GM18867 (cell line): Measurements from ENCODE around the gene EIF5AL1.
"Not testable (repeated sequence)": the region's sequence is repeated elsewhere in the genome, so short reads cannot be mapped to it uniquely, and the experiment has no call there.

ENCODE experiments used
- ATAC-seq: cut with Tn5 transposase; IDR thresholded peaks from one replicate; pipeline ENCODE4 v1.9.1; 2021; ENCODE audit warnings: mild to moderate bottlenecking, moderate library complexity; ENCODE audit not compliant: unreplicated experiment

Gene EIF5AL1

GRCh38 chr10:79555354-79556309, 43.3 kb downstream of the EIF5AL1 start:
- ATAC-seq: no peak

- ATAC-seq: not testable (repeated sequence)
Measured at GRCh38 chr10:79556961-79557360, 44.6 kb downstream of the EIF5AL1 start.

- no peak for ATAC-seq
Measured at GRCh38 chr10:79559726-79560125, 47.4 kb downstream of the EIF5AL1 start.

GRCh38 chr10:79560160-79560709, 47.9 kb downstream of the EIF5AL1 start, which contains the start of gene SFTPA2:
SFTPA2 (minus strand) TSS chr10:79560407; CDS start chr10:79559483, 924 bp downstream.
- no peak for ATAC-seq

GRCh38 chr10:79561257-79561656, 48.9 kb downstream of the EIF5AL1 start:
- no peak for ATAC-seq

- peak; percentile 84 for ATAC-seq
Measured at GRCh38 chr10:79562135-79562756, 49.9 kb downstream of the EIF5AL1 start.

GRCh38 chr10:79563426-79563825, 51.1 kb downstream of the EIF5AL1 start:
- no peak for ATAC-seq
